Spleen (tissue), 11 donors: Measurements from ENCODE around the gene ZMIZ2. TPM values are rescaled to one million over a fixed set of nuclear protein-coding genes. Genes with fewer than 3 reads are reported as not detected.
A peak's percentile ranks its signal among the peaks of the same experiment; 100 is the strongest.

Source experiments
- DNase-seq: peaks from one replicate; pipeline ENCODE4 v3.0.0-alpha.2; 2020
- H3K27ac ChIP-seq, 8 donors: fragments of 200-600 bp; sonication (generic) in 7 of 8; 1 replicate in 4 of 8; 2 replicates in 4 of 8; pipeline versions ENCODE4 v1.5.0 to v1.8.0; 2016 to 2021; ENCODE audit warnings: inconsistent platforms in 4 of 8, mild to moderate bottlenecking in 4 of 8, moderate library complexity in 1 of 8
- H3K27me3 ChIP-seq, 7 donors: fragments of 200-600 bp; sonication (generic) in 6 of 7; replicated peaks in 1 of 7; 1 replicate in 4 of 7; 2 replicates in 3 of 7; pipeline versions ENCODE4 v1.5.0 to v1.8.0; 2016 to 2021; ENCODE audit warnings: inconsistent platforms in 3 of 7, mild to moderate bottlenecking in 1 of 7
- H3K36me3 ChIP-seq, 6 donors: fragments of 200-600 bp; sonication (generic) in 5 of 6; 1 replicate in 4 of 6; 2 replicates in 2 of 6; pipeline versions ENCODE4 v1.5.0 to v1.8.0; 2016 to 2021; ENCODE audit warnings: inconsistent platforms in 2 of 6
- H3K4me1 ChIP-seq, 6 donors: fragments of 200-600 bp; sonication (generic) in 5 of 6; 1 replicate in 3 of 6; 2 replicates in 3 of 6; pipeline versions ENCODE4 v1.5.0 to v1.8.0; 2016 to 2021; ENCODE audit warnings: inconsistent platforms in 3 of 6
- H3K4me3 ChIP-seq, 8 donors: fragments of 200-600 bp; sonication (generic) in 7 of 8; 1 replicate in 4 of 8; 2 replicates in 4 of 8; pipeline versions ENCODE4 v1.5.0 to v1.8.0; 2016 to 2021; ENCODE audit warnings: inconsistent platforms in 4 of 8, mild to moderate bottlenecking in 4 of 8, moderate library complexity in 2 of 8
- H3K9me3 ChIP-seq, 8 donors: fragments of 200-600 bp; sonication (generic) in 7 of 8; 1 replicate in 4 of 8; 2 replicates in 4 of 8; pipeline versions ENCODE4 v1.5.0 to v1.8.0; 2016 to 2021; ENCODE audit warnings: inconsistent platforms in 4 of 8
- POLR2A ChIP-seq, 3 donors: fragments of 450-650 bp; IDR thresholded peaks; one replicate each; pipeline ENCODE4 v1.5.1; 2017; ENCODE audit warnings: antibody characterized with exemption in 3 of 3, mild to moderate bottlenecking in 1 of 3
- POLR2AphosphoS5 ChIP-seq, 3 donors: sonication (generic); formaldehyde crosslinking; IDR thresholded peaks; one replicate each; pipeline ENCODE4 v1.5.1; 2017; ENCODE audit warnings: antibody characterized with exemption in 3 of 3
- WGBS, 5 donors: extraction: QIAGEN DNeasy Blood & Tissue Kit in 3 of 5; methylation state at CpG; one replicate each; pipeline versions ENCODE4 v1.1.5 to v1.1.7; 2013 to 2018; 5-methylcytosine and 5-hydroxymethylcytosine counted together
- intact Hi-C: fragments of 100-400 bp; cut with DNase I; formaldehyde crosslinking; loops from one replicate; pipeline ENCODE4 v1.15.0; 2023; ENCODE audit warnings: low total_unique reads
- polyA plus RNA-seq, 3 donors: library from polyadenylated mRNA; stranded (reverse); fragments of 200-250 nt; gene quantifications; one replicate each; pipeline ENCODE4 v1.2.1, GENCODE V29; 2013
- total RNA-seq, 7 donors: library from RNA; depleted of rRNA in 3 of 7; stranded (reverse); fragments of >200 nt in 3 of 7; fragmentation: NEBNext Ultra II Directional in 4 of 7; extraction: Animal tissue kit (Norgen Biotek cat#: 25700) in 4 of 7; gene quantifications; one replicate each; pipeline versions ENCODE4 v1.1.0 to v1.2.1, GENCODE V29; 2016 to 2021
- TF ChIP-seq, protein P1 (sequence below), 11 experiments: fragments of 200-600 bp in 7 of 11; fragments of 450-650 bp in 4 of 11; sonication (generic) in 4 of 11; IDR thresholded peaks in 8 of 11; conservative IDR thresholded peaks in 3 of 11; 1 replicate in 7 of 11; 2 replicates in 4 of 11; pipeline versions ENCODE4 v1.4.0 to v1.8.0; 2016 to 2021; ENCODE audit warnings: antibody characterized with exemption in 11 of 11, inconsistent platforms in 4 of 11, mild to moderate bottlenecking in 1 of 11
- donor health status: healthy with polysubstance abuse.
- donor health status: DM: no; HTN: no; CAD: no; lungs with moderate emphysema.
- donor health status: DM: no; HTN: no; CAD: no.
- donor health status: Bipolar disorder and iron deficiency.
- donor health status: healthy.
- donor health status: DM: no; HTN: no; CAD: no.
- donor health status: DM: yes; HTN: yes; CAD: no.

The ZMIZ2 gene
- total and polyA plus RNA-seq, 10 donors: 27.7 to 160 (median 84.1) TPM

DNA sequence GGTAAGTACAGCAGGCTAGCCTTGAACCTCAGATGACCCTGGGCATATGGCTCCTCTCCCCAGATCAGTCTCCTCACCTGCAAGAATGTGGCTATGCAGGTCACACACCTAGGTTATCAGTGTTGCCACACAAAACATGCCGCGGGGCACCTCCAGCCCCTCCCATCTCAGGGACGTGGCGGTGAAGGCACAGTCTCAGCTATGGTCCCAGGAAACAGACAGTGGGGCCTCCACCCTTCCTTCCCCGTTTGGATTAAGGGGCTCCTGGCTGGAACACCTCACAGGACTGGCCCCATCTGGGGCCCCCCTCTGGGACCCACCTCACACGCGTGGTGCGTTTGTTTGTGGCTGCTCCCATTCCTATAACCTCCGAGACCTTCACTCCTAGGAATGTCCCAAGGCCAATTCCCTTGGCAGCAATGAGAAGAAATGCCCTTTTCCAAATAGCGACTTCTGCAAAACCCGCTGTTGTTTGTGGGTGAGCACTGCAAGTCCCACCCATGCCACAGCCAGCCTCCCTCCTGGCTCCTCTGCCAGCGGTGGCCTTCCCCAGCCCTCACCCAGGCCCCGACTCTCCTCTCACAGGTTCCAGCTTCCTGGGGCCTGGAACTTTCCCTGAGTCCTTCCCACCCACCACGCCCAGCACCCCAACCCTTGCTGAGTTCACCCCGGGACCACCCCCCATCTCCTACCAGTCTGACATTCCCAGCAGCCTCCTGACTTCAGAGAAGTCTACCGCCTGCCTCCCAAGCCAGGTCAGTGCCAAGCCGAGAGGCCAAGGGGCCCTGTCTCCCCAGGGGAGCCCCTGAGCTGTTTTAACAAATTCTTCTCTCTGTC lies 17.1 kb downstream of the ZMIZ2 start:
- Histone ChIP-seq H3K9me3 (no peaks in the 10 kb centered on the region), H3K27ac (peak overlapping the region in 1 of 8 donors; percentile 24), H3K4me3 (no peak overlapping the region), H3K36me3 (peaks cover 0 to 77% (median 73%) of the 10 kb centered on the region in 6 donors), H3K4me1 (peaks cover 30 to 44% (median 36%) of the 10 kb centered on the region in 6 donors), H3K27me3 (no peaks in the 10 kb centered on the region)
- TF ChIP-seq POLR2A (IDR thresholded peaks at IDR 0.05): no peak
- TF ChIP-seq, protein P1, sequence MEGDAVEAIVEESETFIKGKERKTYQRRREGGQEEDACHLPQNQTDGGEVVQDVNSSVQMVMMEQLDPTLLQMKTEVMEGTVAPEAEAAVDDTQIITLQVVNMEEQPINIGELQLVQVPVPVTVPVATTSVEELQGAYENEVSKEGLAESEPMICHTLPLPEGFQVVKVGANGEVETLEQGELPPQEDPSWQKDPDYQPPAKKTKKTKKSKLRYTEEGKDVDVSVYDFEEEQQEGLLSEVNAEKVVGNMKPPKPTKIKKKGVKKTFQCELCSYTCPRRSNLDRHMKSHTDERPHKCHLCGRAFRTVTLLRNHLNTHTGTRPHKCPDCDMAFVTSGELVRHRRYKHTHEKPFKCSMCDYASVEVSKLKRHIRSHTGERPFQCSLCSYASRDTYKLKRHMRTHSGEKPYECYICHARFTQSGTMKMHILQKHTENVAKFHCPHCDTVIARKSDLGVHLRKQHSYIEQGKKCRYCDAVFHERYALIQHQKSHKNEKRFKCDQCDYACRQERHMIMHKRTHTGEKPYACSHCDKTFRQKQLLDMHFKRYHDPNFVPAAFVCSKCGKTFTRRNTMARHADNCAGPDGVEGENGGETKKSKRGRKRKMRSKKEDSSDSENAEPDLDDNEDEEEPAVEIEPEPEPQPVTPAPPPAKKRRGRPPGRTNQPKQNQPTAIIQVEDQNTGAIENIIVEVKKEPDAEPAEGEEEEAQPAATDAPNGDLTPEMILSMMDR (IDR thresholded peaks at IDR 0.05 in 8 of 11, conservative IDR thresholded peaks at IDR 0.05 in 3 of 11): no peak
- no peak for TF ChIP-seq POLR2AphosphoS5 (IDR thresholded peaks at IDR 0.05)
- 87 to 94% (median 91%) methylated on average over 13 to 17 of the region's 17 CpGs for WGBS, 5 donors
- intact Hi-C loops: no loop called here
- DNase-seq: no peak

DNA sequence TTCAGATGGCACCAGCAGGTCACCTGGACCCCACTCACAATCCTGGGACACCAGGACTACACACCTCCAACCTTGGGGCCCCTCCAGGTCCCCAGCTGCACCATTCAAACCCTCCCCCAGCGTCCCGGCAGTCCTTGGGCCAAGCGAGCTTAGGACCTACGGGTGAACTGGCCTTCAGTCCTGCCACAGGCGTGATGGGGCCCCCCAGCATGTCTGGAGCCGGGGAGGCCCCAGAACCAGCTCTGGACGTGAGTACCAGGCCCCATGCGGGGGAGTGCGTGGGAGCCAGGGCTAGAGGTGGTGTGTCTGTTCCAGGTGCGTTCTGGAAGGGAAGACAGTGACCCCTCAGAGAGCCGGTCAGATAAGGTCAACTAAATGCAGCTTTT lies 17.8 kb downstream of the ZMIZ2 start:
- intact Hi-C loops: no loop called here
- DNase-seq: peak; percentile 71

DNA sequence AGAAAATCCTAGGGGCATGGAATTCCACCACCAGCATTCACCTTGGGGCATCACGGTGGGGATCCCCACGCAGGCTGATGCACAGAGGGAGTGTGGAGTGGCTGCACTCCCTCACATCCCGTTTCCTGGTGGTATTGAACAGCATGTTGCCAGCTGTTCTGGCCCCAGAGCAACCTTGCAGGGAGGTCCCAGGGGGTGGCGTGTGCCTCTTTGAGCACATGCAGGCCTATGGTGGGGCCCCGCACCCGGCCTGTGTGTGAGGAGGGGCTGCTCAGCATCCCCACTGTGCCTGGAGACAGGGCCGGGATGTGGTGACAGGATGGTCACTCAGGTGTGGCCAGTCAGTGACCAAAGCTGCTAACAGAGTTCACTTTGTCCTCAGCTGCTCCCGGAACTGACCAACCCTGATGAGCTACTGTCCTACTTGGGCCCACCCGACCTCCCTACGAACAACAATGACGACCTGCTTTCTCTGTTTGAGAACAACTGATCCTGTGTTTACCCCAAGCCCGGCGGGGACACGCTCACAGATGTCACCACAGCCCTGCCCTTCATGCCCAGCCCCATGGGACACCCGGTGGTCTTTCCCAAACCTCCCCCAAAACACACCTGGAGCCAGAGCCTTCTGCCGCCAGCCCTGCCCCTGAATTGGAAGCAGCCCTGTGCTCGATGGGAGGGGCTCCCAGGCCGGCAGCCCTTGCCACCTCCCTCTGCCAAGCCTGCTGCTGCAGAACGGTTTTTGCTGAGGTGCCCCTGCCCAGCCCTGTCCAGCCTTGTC lies 18.7 kb downstream of the ZMIZ2 start:
- intact Hi-C loops: no loop called here
- TF ChIP-seq POLR2AphosphoS5 (IDR thresholded peaks at IDR 0.05) (peak in 2 of 3 donors; percentile 6 to 9), POLR2A (IDR thresholded peaks at IDR 0.05) (no peak)
- TF ChIP-seq, protein P1 (IDR thresholded peaks at IDR 0.05 in 8 of 11, conservative IDR thresholded peaks at IDR 0.05 in 3 of 11): no peak
- H3K4me3 ChIP-seq: no peak overlapping the region
- peaks cover 0 to 62% (median 58%) of the 10 kb centered on the region in 6 donors for H3K36me3 ChIP-seq
- peak; percentile 74 for DNase-seq
- peak overlapping the region in 7 of 8 donors; percentile 35 to 79 (median 61) for H3K27ac ChIP-seq
- H3K9me3 ChIP-seq: no peaks in the 10 kb centered on the region
- peaks cover 30 to 46% (median 39%) of the 10 kb centered on the region in 6 donors for H3K4me1 ChIP-seq
- H3K27me3 ChIP-seq: no peaks in the 10 kb centered on the region
- WGBS, 5 donors: 83 to 88% (median 86%) methylated on average over 15 to 19 of the region's 19 CpGs

More for the DNA sequence above, 17.8 kb downstream of the ZMIZ2 start:
- Histone ChIP-seq H3K27ac (no peak overlapping the region), H3K4me1 (peaks cover 30 to 49% (median 39%) of the 10 kb centered on the region in 6 donors), H3K9me3 (no peaks in the 10 kb centered on the region), H3K4me3 (no peak overlapping the region), H3K36me3 (peaks cover 0 to 71% (median 67%) of the 10 kb centered on the region in 6 donors), H3K27me3 (no peaks in the 10 kb centered on the region)
- 93 to 98% (median 94%) methylated on average over 10 to 11 of the region's 11 CpGs for WGBS, 5 donors
- TF ChIP-seq, protein P1 (IDR thresholded peaks at IDR 0.05 in 8 of 11, conservative IDR thresholded peaks at IDR 0.05 in 3 of 11): no peak
- TF ChIP-seq POLR2AphosphoS5 (IDR thresholded peaks at IDR 0.05) (peak in 1 of 3 donors; percentile 12), POLR2A (IDR thresholded peaks at IDR 0.05) (no peak)
